Measurements from ENCODE around the gene PSG1. TPM values are rescaled to one million over a fixed set of nuclear protein-coding genes. Genes with fewer than 3 reads are reported as not detected.
"Not testable (repeated sequence)": the region's sequence is repeated elsewhere in the genome, so short reads cannot be mapped to it uniquely, and the experiment has no call there.

The PSG1 gene
- total RNA-seq, 1 donor from 2014 or later = not detected

GRCh38 chr19:42850981-42851717 is 28.4 kb downstream of the PSG1 start:
- no peak for TF ChIP-seq CTCF (IDR thresholded peaks at IDR 0.05; ENCODE audit: borderline replicate concordance)
- H3K9me3 ChIP-seq (replicated peaks) = no peaks in the 10 kb centered on the region
- peak; percentile 25 for DNase-seq
- no peak overlapping the region for H3K4me3 ChIP-seq
- H3K4me1 ChIP-seq = no peaks in the 10 kb centered on the region
- intact Hi-C loops (cut with micrococcal nuclease) = no loop called here
- peak overlapping the region; percentile 33 for H3K27ac ChIP-seq (replicated peaks)
- no peaks in the 10 kb centered on the region for H3K27me3 ChIP-seq (ENCODE audit: low read depth)
- H3K36me3 ChIP-seq = no peaks in the 10 kb centered on the region

GRCh38 chr19:42846597-42846996 is 32.9 kb downstream of the PSG1 start:
- no peak overlapping the region for H3K4me3 ChIP-seq
- intact Hi-C loops (cut with micrococcal nuclease) = no loop called here
- H3K27ac ChIP-seq (replicated peaks) = no peak overlapping the region
- no peak for DNase-seq
- H3K4me1 ChIP-seq = no peaks in the 10 kb centered on the region
- H3K36me3 ChIP-seq = no peaks in the 10 kb centered on the region
- peaks cover 10% of the 10 kb centered on the region for H3K27me3 ChIP-seq (ENCODE audit: low read depth)
- no peaks in the 10 kb centered on the region for H3K9me3 ChIP-seq (replicated peaks)
- TF ChIP-seq CTCF (IDR thresholded peaks at IDR 0.05; ENCODE audit: borderline replicate concordance) = no peak

- H3K36me3 ChIP-seq; H3K9me3 ChIP-seq (replicated peaks); DNase-seq; H3K27ac ChIP-seq (replicated peaks); H3K4me1 ChIP-seq; H3K4me3 ChIP-seq; intact Hi-C loops (cut with micrococcal nuclease): not testable (repeated sequence)
- H3K27me3 ChIP-seq (ENCODE audit: low read depth) = peaks cover 34% of the 10 kb centered on the region
Measured at GRCh38 chr19:42843631-42844030, 35.9 kb downstream of the PSG1 start.

DNA sequence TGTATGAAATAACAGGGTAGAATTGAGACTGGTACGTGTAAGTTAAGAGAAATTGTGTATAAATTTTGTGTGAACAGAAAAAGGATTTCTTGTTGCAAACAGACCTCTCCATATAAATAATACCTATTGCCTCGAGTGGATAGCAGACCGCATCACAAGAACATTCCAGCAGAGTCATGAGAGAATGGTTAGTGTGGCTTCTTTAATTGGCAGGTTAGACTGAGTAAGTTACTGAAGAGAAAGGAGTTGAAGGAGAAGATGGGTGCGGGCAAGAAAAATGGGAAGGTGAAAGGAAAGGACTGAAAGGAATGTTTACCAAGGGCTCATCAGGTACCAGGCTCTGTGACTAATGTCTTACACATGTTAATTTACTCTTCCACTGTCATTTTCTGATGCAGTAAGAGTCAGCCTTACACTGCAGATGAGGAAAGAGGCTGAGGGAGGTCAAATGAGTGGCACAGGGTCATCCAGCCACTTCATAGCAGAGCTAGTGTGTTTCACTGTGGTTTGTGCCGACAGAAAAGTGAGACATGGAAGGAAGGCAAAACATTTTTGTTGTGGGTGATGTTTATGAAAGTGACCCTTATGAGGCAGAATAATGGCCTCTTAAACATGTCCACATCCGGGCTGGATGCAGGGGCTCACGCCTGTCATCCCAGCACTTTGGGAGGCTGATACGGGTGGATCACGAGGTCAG is 46.6 kb downstream of the PSG1 start:
- H3K9me3 ChIP-seq (replicated peaks); H3K27ac ChIP-seq (replicated peaks); H3K4me1 ChIP-seq; H3K36me3 ChIP-seq; intact Hi-C loops (cut with micrococcal nuclease); H3K4me3 ChIP-seq; DNase-seq: not testable (repeated sequence)
- peaks cover 14% of the 10 kb centered on the region for H3K27me3 ChIP-seq (ENCODE audit: low read depth)

DNA sequence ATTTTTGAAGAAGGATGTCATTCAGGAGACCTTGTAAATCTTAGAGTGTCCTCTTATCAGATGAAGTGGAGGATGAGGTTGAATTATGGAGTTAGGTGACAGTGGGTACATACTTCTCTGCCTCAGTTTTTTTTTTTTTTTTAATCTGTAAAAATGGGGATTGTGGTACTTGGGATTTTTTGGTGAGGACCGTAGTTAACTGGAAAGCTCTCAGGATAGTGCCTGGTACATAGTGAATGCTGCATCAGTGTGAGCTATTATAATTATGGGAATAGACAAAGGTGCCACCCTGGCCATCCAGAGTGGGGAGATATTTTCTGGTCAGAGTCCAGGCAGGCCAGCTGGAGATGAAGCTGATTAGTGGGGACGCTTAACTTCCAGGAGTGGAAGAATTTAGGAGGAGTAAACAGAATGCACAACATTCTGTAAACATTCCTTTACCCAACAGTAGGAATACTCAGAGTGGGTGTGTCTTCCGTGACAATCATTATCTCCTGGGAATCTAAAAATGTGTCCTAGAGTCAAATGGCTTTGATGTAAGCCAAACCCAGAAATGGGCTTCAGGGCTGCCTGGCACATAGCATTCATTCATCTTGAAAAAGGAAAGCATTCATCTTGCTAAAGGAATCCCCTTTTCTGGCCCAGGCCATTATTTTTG is 47.4 kb downstream of the PSG1 start:
- H3K27me3 ChIP-seq (ENCODE audit: low read depth); intact Hi-C loops (cut with micrococcal nuclease); H3K4me3 ChIP-seq; DNase-seq; H3K27ac ChIP-seq (replicated peaks); H3K4me1 ChIP-seq; H3K9me3 ChIP-seq (replicated peaks); H3K36me3 ChIP-seq: not testable (repeated sequence)

GRCh38 chr19:42831221-42832019 is 48.1 kb downstream of the PSG1 start:
- Histone ChIP-seq H3K27me3 (ENCODE audit: low read depth) (peaks cover 8% of the 10 kb centered on the region), H3K36me3 (no peaks in the 10 kb centered on the region), H3K27ac (replicated peaks) (no peak overlapping the region), H3K9me3 (replicated peaks) (peaks cover 7% of the 10 kb centered on the region), H3K4me3 (no peak overlapping the region), H3K4me1 (no peaks in the 10 kb centered on the region)
- no peak for DNase-seq
- TF ChIP-seq CTCF (IDR thresholded peaks at IDR 0.05; ENCODE audit: borderline replicate concordance) = no peak
- intact Hi-C loops (cut with micrococcal nuclease) = no loop called here

DNA sequence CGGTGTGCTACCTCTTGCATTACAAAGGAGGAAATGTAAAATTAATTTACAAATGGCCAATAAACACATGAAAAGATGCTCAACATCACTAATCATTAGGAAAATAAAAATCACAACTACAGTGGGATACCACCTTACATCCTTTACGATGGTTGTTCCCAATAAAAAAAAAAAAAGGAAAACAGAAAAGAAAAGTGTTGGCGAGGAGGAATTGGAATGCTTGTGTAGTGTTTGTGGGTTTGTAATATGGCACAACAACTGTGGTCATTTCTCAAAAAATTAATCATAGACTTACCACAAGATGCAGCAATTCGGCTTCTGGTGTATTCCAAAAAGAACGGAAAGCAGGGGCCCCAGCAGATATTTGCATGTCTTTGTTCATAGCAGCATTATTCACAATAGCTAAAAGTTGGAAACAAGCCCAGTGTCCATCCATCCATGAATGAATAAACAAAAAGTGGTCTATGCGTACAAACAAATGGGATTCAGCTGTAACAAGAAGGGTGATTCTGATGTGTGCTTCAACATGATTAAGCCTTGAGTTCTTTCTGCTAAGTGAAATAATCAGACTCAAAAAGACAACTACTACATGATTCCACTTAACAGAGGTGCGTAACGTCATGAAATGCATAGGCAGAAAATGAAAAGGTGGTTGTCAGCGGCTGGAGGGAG is 58.1 kb downstream of the PSG1 start:
- intact Hi-C loops (cut with micrococcal nuclease) = not testable (repeated sequence)

DNA sequence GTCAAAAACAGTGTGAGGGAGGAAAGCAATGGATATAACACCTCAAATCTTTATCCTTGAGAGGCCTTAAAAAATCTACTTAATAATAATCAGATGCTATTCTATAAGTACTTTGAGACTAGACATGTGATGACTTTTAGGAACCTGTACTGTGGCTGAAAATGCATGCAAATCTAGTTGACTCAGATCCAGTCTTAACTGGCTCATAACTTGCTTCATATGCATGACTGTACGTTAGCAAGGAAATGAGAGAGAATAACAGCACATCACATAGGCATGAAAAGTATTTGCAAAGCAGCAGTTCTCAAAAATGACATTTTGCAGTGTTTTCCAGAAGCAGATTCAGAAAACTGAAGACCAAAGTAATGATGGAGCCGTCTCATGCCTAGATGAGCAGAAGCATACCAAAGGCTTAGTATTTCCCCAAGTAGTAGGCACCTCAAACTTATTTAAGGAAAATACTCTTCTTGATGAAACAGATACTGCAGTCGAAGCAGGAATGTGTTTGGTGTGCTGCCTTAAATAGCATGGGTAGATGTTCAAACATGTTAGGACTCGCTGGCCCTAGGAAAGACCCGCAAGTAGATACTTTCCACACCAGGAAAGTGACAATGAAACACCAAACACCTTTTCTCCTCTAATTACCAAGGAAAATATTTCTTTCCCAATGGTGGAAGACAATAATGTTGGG is 59.4 kb downstream of the PSG1 start:
- DNase-seq = not testable (repeated sequence)

More for the DNA sequence above, 58.1 kb downstream of the PSG1 start:
- not testable (repeated sequence) for H3K9me3 ChIP-seq (replicated peaks); H3K27ac ChIP-seq (replicated peaks); H3K36me3 ChIP-seq; H3K4me3 ChIP-seq; H3K4me1 ChIP-seq; DNase-seq
- H3K27me3 ChIP-seq (ENCODE audit: low read depth) = peaks cover 17% of the 10 kb centered on the region

More for the DNA sequence above, 59.4 kb downstream of the PSG1 start:
- intact Hi-C loops (cut with micrococcal nuclease); H3K9me3 ChIP-seq (replicated peaks); H3K4me3 ChIP-seq; H3K36me3 ChIP-seq; H3K4me1 ChIP-seq; H3K27ac ChIP-seq (replicated peaks): not testable (repeated sequence)
- peaks cover 17% of the 10 kb centered on the region for H3K27me3 ChIP-seq (ENCODE audit: low read depth)
